22Rv1 (cell line): ENCODE data around the gene OCRL.

Source experiments
- CTCF ChIP-seq: fragments of 450-650 bp; IDR thresholded peaks from 2 replicates; pipeline ENCODE4 v1.5.1; 2017; ENCODE audit warnings: mild to moderate bottlenecking
- ZFX ChIP-seq: fragments of 450-650 bp; IDR thresholded peaks from 2 replicates; pipeline ENCODE4 v1.6.1; 2017; ENCODE audit warnings: antibody characterized with exemption, borderline replicate concordance

- TF ChIP-seq CTCF, result no peak
- TF ChIP-seq ZFX, result no peak
Measured at GRCh38 chrX:129576539-129576938, 36.5 kb downstream of the OCRL start.
